Measurements from ENCODE around the gene PIWIL4. TPM values are rescaled to one million over a fixed set of nuclear protein-coding genes. Genes with fewer than 3 reads are reported as not detected.

Gene PIWIL4
- total RNA-seq = 1 to 10 TPM; 1.3 to 1.6 TPM
- 3.2 to 7.2 reads per million in 2 donors for total RNA-seq

DNA sequence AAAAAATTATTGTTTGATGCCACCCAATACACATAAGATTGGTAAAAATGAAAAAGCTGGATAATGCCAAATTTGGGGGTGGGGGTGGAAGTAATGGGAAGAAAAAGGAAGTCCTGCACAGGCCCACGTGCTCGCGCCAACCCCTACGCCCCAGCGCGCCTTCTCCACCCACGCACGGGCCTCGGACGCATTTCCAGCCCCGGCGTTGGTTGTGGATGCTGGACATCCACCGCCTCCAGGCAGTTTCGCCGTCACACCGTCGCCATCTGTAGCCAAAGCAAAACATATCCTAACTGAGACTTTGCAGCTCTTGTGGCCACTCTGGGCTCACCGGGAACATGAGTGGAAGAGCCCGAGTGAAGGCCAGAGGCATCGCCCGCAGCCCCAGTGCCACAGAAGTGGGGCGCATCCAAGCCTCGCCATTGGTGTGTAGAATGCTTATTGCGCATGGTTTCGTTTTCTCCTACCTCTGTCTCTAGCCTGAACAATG, at the start of gene PIWIL4:
TSS of gene PIWIL4 (plus strand) at position 188 of the 490 bp plus-strand sequence. CDS start at position 339, 151 bp downstream.
- H3K36me3 Mint-ChIP-seq (ENCODE audit: low read depth) = no peaks in the 10 kb centered on the region

DNA sequence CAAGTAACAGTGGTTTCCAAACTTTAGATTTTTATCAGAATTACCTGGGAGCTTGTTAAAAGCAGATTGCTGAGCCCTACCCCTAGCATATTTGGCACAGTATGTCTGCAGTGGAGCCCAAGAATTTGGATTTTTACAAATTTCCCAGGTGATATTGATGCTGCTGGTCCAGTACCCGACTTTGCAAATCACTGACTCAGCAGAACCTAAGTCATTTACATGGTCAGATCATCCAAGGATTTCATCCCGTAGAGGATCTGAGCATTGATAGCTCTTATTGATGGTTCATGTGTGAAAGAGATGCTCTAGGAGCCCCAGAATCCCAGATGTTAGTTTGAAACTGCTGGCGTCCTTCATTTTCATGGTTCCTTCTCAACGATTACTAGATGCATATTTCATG, 48.9 kb upstream of the PIWIL4 start:
- H3K4me3 Mint-ChIP-seq = no peak overlapping the region
- no peak for ATAC-seq
- DNase-seq = no peak
- H3K27me3 Mint-ChIP-seq = peaks cover 15% of the 10 kb centered on the region
- no peak overlapping the region for H3K27ac Mint-ChIP-seq
- H3K9me3 ChIP-seq (ENCODE audit: control insufficient read depth, low read length, poor library complexity, severe bottlenecking) = no peaks in the 10 kb centered on the region
- no peaks in the 10 kb centered on the region for H3K36me3 Mint-ChIP-seq (ENCODE audit: low read depth)
- H3K4me1 Mint-ChIP-seq = no peaks in the 10 kb centered on the region

More for the DNA sequence above, at the start of gene PIWIL4:
- ATAC-seq (no peak), DNase-seq (no peak)
- H3K9me3 ChIP-seq (ENCODE audit: control insufficient read depth, low read length, poor library complexity, severe bottlenecking) = no peaks in the 10 kb centered on the region
- Mint-ChIP-seq H3K27me3 (no peaks in the 10 kb centered on the region), H3K27ac (no peak within 1 kb of the TSS), H3K4me3 (no peak within 1 kb of the TSS), H3K4me1 (no peaks in the 10 kb centered on the region)

DNA sequence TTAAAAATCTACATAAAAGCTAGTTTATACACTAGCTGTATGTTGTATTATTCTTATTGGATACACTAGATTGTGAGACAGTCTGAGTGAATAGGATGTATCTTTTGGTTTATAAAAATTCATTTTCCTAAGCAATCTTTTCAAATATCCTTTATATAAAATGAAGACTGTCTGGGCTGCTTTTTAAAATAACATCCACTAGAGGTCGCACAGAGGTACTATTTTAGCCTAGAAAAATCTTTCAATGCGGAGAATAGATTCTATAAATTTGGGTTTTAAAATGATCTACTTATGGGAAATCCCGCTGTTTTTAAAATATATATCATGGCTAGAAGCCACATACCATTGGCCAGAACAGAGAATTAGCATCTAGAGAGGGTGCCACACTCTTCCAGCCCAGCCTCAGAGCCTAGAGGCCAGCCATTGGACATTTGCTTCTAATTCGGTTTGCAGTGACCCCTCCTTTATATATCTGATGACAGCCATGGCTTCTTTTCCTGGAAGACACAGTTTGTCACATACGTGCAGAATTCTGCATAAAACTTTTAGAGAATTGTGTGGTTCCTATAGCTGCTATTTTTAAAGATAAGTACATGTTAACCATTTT, 47.6 kb upstream of the PIWIL4 start:
- Mint-ChIP-seq H3K36me3 (ENCODE audit: low read depth) (no peaks in the 10 kb centered on the region), H3K27ac (no peak overlapping the region), H3K27me3 (peaks cover 15% of the 10 kb centered on the region), H3K4me3 (no peak overlapping the region), H3K4me1 (no peaks in the 10 kb centered on the region)
- ATAC-seq (peak; percentile 44), DNase-seq (no peak)
- no peaks in the 10 kb centered on the region for H3K9me3 ChIP-seq (ENCODE audit: control insufficient read depth, low read length, poor library complexity, severe bottlenecking)

DNA sequence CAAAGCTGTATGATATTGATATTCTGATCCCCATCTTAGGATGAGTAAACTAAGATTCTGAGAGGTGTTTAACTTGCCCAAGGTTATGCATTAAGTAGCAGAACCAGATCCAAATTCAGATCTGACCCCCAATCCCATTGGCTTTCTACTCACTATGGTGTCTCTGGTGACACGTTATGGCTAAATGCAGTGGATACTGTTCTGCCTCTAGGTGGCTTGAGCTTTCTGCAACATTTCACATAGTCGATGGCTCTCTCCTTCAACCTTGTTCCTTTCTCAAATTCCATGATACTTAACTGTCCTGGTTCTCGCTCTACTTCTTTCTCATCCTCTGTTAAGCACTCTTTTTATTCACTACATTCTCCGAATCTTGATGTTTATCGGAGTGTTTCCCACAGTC, 45.5 kb upstream of the PIWIL4 start:
- no peak overlapping the region for H3K4me3 Mint-ChIP-seq
- DNase-seq (no peak), ATAC-seq (peak; percentile 42)

DNA sequence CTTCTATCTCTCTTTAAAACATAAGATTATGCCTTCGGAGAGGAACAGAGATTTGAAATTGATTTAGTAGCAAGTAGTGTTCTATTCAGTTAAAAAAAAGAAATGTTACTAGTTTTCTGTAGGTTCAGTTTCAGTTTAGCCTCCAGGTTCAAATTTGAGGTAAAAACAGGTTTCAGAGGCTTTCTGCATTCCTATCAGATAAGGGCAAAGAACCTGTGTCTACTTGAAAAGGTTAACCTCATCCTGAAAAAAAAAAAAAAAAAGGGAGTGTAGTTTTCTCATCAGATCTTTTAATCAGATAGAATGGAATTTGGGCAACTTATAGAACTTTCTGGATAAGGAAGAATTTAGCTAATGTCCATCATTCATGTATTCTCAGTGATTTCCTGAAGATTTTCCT, 42.8 kb upstream of the PIWIL4 start:
- no peak overlapping the region for H3K27ac Mint-ChIP-seq
- DNase-seq (no peak), ATAC-seq (no peak)
- H3K9me3 ChIP-seq (ENCODE audit: control insufficient read depth, low read length, poor library complexity, severe bottlenecking) = no peaks in the 10 kb centered on the region
- H3K36me3 Mint-ChIP-seq (ENCODE audit: low read depth) = peaks cover 3% of the 10 kb centered on the region
- no peak overlapping the region for H3K4me3 Mint-ChIP-seq
- H3K27me3 Mint-ChIP-seq = peaks cover 42% of the 10 kb centered on the region
- no peaks in the 10 kb centered on the region for H3K4me1 Mint-ChIP-seq

More for the DNA sequence above, 45.5 kb upstream of the PIWIL4 start:
- H3K27ac Mint-ChIP-seq = no peak overlapping the region
- H3K9me3 ChIP-seq (ENCODE audit: control insufficient read depth, low read length, poor library complexity, severe bottlenecking) = no peaks in the 10 kb centered on the region
- H3K27me3 Mint-ChIP-seq = peaks cover 16% of the 10 kb centered on the region
- H3K36me3 Mint-ChIP-seq (ENCODE audit: low read depth) = no peaks in the 10 kb centered on the region
- no peaks in the 10 kb centered on the region for H3K4me1 Mint-ChIP-seq

DNA sequence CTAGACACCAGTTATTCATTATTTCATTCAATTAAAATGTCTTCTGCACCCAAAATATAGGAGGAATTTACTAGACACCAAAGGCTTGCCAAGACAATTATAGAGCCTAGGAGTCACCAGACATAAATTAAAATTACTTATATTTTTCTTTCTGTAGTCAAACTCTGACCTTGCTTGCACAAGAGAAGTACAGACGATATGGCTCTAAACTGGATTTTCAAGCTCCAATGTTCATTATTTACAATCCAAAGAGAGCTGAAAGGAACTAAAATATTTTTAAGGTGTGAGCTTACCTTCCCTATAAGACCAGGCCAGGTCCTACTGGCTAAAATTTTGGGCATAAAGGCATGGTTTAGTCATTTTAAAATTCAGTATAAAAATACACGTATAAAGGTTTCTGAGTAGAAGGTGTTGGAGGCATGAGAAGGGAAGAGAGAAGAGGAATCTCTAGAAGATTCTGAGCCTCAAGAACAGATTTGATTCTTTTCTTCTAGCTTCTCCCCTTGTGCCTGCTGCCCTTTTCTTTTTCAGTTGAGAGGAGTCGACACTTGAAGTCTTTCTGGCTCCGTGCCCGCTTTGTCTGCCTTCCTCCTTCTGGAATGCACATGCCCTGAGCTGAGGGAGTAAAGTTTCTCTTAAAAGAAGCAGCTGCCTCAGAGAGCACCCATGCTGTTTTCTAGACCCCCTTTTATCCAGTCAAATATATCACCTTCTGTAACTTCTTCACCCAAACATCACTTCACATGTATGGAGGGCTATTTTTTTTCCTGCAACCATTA, 41.4 kb upstream of the PIWIL4 start:
- H3K9me3 ChIP-seq (ENCODE audit: control insufficient read depth, low read length, poor library complexity, severe bottlenecking) = no peaks in the 10 kb centered on the region
- Mint-ChIP-seq H3K36me3 (ENCODE audit: low read depth) (peaks cover 3% of the 10 kb centered on the region), H3K4me1 (no peaks in the 10 kb centered on the region), H3K4me3 (no peak overlapping the region), H3K27ac (no peak overlapping the region), H3K27me3 (peaks cover 52% of the 10 kb centered on the region)
- DNase-seq (no peak), ATAC-seq (no peak)

DNA sequence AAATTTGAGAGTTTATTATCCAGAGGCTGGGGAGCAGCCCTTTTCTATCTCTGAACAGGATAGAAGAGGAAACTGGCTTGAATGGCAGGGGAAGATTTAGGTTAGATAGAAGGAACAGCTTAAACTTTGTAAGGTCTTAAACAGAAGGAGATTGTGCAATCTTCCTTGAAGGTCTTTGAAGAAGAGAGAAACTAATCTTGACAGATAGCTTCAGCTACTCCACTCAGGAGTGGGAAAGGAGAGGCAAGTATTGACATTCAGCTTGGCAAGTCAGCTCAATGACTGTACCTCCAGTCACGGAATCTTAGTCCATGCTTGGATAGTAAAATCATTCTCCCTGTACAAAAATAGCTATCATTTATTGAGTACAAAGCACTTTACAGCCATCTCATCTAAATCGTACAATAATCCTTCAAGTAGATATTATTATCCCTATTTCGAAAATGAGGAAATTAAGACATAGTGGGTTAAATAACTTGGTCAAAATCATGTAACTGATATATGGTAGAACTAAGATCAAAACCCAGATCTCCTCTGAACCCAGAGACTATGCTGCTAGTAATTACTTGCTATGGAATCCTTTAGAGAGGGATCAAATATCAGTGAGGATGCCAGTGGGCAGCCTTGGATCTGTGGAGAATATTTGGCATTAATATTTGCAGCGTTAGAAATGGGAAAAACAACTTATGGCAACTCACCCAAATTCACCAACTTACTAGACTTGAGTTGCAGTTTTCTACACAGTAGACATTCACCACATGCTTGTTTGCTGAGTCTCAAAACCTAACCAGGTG, 40.3 kb upstream of the PIWIL4 start:
- Mint-ChIP-seq H3K36me3 (ENCODE audit: low read depth) (peaks cover 3% of the 10 kb centered on the region), H3K27me3 (peaks cover 57% of the 10 kb centered on the region), H3K27ac (no peak overlapping the region), H3K4me3 (no peak overlapping the region), H3K4me1 (no peaks in the 10 kb centered on the region)
- no peak for DNase-seq
- ATAC-seq = no peak
- H3K9me3 ChIP-seq (ENCODE audit: control insufficient read depth, low read length, poor library complexity, severe bottlenecking) = no peaks in the 10 kb centered on the region

DNA sequence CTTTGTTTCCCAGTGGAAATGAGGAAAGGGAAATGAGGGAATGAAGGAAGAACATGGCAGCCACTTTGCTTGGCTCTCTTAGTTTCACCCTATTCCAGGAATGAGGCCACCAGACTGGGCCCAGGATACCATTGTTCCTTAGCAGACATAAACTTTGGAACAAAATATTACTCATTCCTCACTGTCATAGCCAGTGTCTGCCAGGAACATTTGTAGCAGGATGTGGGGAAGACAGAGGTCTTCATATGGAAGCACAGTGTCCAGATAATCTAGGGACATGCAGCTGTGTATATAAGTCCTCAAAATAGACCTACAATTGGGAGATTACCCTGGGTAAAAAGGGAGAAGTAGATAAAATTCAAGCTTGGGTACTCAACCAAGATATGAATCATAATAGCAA, 38.6 kb upstream of the PIWIL4 start:
- no peak overlapping the region for H3K27ac Mint-ChIP-seq
- DNase-seq (no peak), ATAC-seq (no peak)
- no peaks in the 10 kb centered on the region for H3K9me3 ChIP-seq (ENCODE audit: control insufficient read depth, low read length, poor library complexity, severe bottlenecking)
- peaks cover 64% of the 10 kb centered on the region for H3K27me3 Mint-ChIP-seq
- peaks cover 3% of the 10 kb centered on the region for H3K36me3 Mint-ChIP-seq (ENCODE audit: low read depth)
- no peaks in the 10 kb centered on the region for H3K4me1 Mint-ChIP-seq
- H3K4me3 Mint-ChIP-seq = no peak overlapping the region

DNA sequence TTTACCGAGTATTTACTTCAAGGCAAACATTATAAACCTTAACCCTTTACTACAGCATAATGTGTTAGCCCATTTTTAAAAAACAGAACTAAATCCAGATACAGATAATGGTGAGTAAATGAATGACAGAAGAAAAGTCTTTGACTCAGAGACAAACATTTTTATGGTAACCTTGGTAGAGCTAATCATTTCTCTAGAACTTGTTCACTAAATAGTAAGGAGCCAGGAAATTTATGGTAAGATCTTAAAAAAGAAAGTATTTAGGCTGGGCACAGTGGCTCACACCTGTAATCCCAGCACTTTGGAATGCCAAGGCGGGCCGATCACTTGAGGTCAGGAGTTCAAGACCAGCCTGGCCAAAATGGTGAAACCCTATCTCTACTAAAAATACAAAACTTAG, 35.0 kb upstream of the PIWIL4 start:
- ATAC-seq = no peak
- H3K27ac Mint-ChIP-seq = no peak overlapping the region
- DNase-seq = no peak
- H3K4me3 Mint-ChIP-seq = no peak overlapping the region
- H3K27me3 Mint-ChIP-seq = peaks cover 63% of the 10 kb centered on the region
- no peaks in the 10 kb centered on the region for H3K4me1 Mint-ChIP-seq
- peaks cover 3% of the 10 kb centered on the region for H3K36me3 Mint-ChIP-seq (ENCODE audit: low read depth)
- no peaks in the 10 kb centered on the region for H3K9me3 ChIP-seq (ENCODE audit: control insufficient read depth, low read length, poor library complexity, severe bottlenecking)

DNA sequence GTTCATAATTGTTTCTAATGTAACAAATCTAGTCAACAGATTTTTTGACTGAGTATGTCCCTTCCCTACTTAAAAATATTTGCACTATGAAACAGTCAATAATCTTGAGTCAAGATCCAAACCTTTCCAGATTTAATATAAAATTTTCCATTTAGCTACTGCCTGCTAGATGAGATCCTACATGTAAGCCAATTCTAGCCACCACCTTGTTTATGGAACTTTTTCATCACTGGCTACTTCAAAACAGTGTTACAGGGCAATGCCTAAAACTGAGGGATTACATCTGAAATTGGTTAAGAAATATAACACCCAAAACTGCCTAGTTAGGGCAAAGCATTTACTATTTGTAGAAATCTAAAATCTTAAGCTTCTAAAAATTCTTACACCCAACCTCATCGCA, 34.0 kb upstream of the PIWIL4 start:
- Mint-ChIP-seq H3K4me1 (no peaks in the 10 kb centered on the region), H3K4me3 (no peak overlapping the region), H3K27ac (no peak overlapping the region), H3K36me3 (ENCODE audit: low read depth) (peaks cover 2% of the 10 kb centered on the region), H3K27me3 (peaks cover 59% of the 10 kb centered on the region)
- ATAC-seq = no peak
- DNase-seq = no peak
- no peaks in the 10 kb centered on the region for H3K9me3 ChIP-seq (ENCODE audit: control insufficient read depth, low read length, poor library complexity, severe bottlenecking)

DNA sequence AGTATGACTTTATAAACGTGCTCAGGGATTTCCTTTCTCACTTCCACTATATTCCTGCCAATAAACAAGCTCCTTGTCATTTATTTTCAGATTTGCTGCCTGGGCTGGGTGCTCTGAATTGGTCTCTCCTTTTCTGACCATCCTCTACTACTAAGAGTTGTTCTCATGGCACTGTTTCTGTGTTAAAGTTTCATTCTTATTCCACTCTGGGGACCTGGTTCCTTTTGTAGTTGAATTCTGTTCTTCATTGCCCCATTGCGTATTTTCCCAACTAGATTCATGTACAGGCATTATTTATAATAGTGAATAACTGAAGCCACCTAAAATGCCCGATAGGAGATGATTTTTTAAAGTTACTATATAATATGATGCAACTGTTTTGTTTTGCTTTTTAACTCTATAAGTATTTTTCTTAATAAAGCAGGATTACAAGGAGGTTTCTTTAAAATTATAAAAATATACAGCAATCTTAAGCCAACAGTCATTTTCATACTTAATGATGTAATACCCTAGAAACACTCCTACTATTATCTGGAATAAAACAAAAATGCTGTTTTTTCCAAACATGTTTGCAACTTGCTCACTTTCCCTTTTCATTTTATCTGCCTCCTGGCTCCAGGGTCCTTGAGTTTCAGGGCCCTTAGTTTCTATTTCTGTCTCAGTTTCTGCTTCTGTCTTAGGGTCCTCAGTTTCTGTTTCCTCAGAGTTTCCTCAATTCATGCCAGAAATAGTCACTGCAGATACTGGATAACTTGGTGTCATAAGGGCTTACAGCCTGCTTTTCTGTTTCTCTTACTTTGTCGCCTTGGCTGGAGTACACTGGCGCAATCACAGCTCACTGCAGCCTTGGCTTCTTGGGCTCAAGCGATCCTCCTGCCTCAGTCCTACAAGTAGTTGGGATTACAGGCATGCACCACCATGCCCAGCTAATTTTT, 33.2 kb upstream of the PIWIL4 start:
- H3K27me3 Mint-ChIP-seq = peaks cover 52% of the 10 kb centered on the region
- no peak for DNase-seq
- no peak overlapping the region for H3K4me3 Mint-ChIP-seq
- no peak overlapping the region for H3K27ac Mint-ChIP-seq
- no peaks in the 10 kb centered on the region for H3K36me3 Mint-ChIP-seq (ENCODE audit: low read depth)
- no peaks in the 10 kb centered on the region for H3K4me1 Mint-ChIP-seq
- no peaks in the 10 kb centered on the region for H3K9me3 ChIP-seq (ENCODE audit: control insufficient read depth, low read length, poor library complexity, severe bottlenecking)
- no peak for ATAC-seq

DNA sequence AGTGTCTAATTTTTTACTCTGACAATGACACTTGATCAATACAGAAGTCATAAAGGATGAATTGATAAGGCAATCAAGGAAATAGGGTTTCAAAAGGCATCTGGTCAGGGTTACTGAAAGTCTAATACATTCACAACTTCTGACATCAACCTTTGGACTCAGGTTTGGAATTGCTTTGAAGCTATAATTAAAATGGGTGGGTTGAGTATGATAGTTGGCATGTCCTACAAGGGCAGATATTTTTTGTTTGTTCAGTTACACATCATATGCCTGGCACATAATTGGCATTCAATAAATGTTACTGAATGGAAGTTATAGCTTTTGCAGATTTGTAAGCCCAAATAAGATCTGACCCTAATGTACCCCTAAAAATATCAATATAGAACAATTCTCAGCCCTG, 30.8 kb upstream of the PIWIL4 start:
- Mint-ChIP-seq H3K36me3 (ENCODE audit: low read depth) (no peaks in the 10 kb centered on the region), H3K4me1 (no peaks in the 10 kb centered on the region), H3K27me3 (peaks cover 40% of the 10 kb centered on the region), H3K27ac (no peak overlapping the region), H3K4me3 (no peak overlapping the region)
- DNase-seq (no peak), ATAC-seq (no peak)
- H3K9me3 ChIP-seq (ENCODE audit: control insufficient read depth, low read length, poor library complexity, severe bottlenecking) = no peaks in the 10 kb centered on the region

Data from T-helper 17 cell (primary cell).